Stimulated activated CD4-positive, alpha-beta T cell treated with anti-CD3 and anti-CD28 coated beads, Interleukin-15, amount 100 ng/mL, for 48 hours (primary cell): ENCODE measurements around the gene MLC1.

Experiments used
- DNase-seq, 2 donors: peaks; one replicate each; pipeline ENCODE4 v3.0.0-alpha.2; 2020; ENCODE audit warnings: low read depth in 2 of 2

The MLC1 gene

GRCh38 chr22:50016308-50016987, 68.8 kb downstream of the MLC1 start:
- no peak for DNase-seq

- no peak for DNase-seq
These were observed 69.5 kb downstream of the MLC1 start for GRCh38 chr22:50015451-50016307.

- DNase-seq = no peak
These were observed 70.4 kb downstream of the MLC1 start for GRCh38 chr22:50014655-50015401.

GRCh38 chr22:50014053-50014501, 71.1 kb downstream of the MLC1 start:
- DNase-seq = no peak

- no peak for DNase-seq
These were observed 72.7 kb downstream of the MLC1 start, which contains the start of gene IL17REL for GRCh38 chr22:50012211-50013181. IL17REL (minus strand) TSS chr22:50012765; CDS start chr22:50012646, 119 bp downstream.

- no peak for DNase-seq
These were observed 73.6 kb downstream of the MLC1 start for GRCh38 chr22:50011447-50012210.

GRCh38 chr22:50010676-50011446, 74.4 kb downstream of the MLC1 start:
- no peak for DNase-seq

- no peak for DNase-seq
These were observed 75.2 kb downstream of the MLC1 start for GRCh38 chr22:50009765-50010675.
